IMR-90 (cell line): ENCODE results near the gene ZNF407. TPM values are rescaled to one million over a fixed set of nuclear protein-coding genes. Genes with fewer than 3 reads are reported as not detected.
"Not testable (repeated sequence)": the region's sequence is repeated elsewhere in the genome, so short reads cannot be mapped to it uniquely, and the experiment has no call there.

ENCODE experiments used
- ATAC-seq: fragments of 200-7000 bp; cut with Tn5 transposase; 2 replicates; pipeline ENCODE4 v1.9.1; 2020; ENCODE audit warnings: low read depth, mild to moderate bottlenecking, moderate library complexity
- BruUV-seq: library from RNA; stranded (reverse); fragments of 400-500 nt; replicated peaks from 2 replicates; lab custom pipeline; 2021; lab: Mats Ljungman, UMichigan
- CTCF ChIA-PET: fragments of 300-600 bp; formaldehyde crosslinking; extraction: SDS; loops from one replicate; lab custom pipeline; 2021; ENCODE audit warnings: antibody characterized with exemption; lab: Yijun Ruan, JAX
- POLR2A ChIA-PET: fragments of 300-600 bp; sonication (Branson Sonifier 250); formaldehyde crosslinking; loops from one replicate; lab custom pipeline; 2022; ENCODE audit warnings: antibody characterized with exemption; ENCODE audit not compliant: unreplicated experiment; lab: Charles Lee
- DNase-seq: peaks from one replicate; pipeline ENCODE4 v3.0.0; 2013
- H2AFZ ChIP-seq: replicated peaks from 2 replicates; pipeline ENCODE3; 2013; ENCODE audit warnings: low read length, mild to moderate bottlenecking; ENCODE audit not compliant: poor library complexity
- H2AK5ac ChIP-seq: 2 replicates; pipeline ENCODE4 v1.6.1; 2013; ENCODE audit warnings: low read depth, low read length, inconsistent platforms
- H2AK9ac ChIP-seq: replicated peaks from 2 replicates; pipeline ENCODE3; 2013; ENCODE audit warnings: mild to moderate bottlenecking, low read depth, low read length, moderate library complexity; ENCODE audit not compliant: poor library complexity
- H2BK120ac ChIP-seq: 2 replicates; pipeline ENCODE4 v1.6.1; 2013; ENCODE audit warnings: low read depth, low read length, inconsistent platforms
- H2BK15ac ChIP-seq: 3 replicates; pipeline ENCODE4 v1.6.1; 2013; ENCODE audit warnings: low read depth, low read length, inconsistent platforms
- H2BK20ac ChIP-seq: 2 replicates; pipeline ENCODE4 v1.6.1; 2013; ENCODE audit warnings: low read depth, mild to moderate bottlenecking, inconsistent platforms, low read length, moderate library complexity
- H2BK5ac ChIP-seq: 2 replicates; pipeline ENCODE4 v1.6.1; 2013; ENCODE audit warnings: mild to moderate bottlenecking, low read depth, low read length, inconsistent platforms; ENCODE audit not compliant: poor library complexity, severe bottlenecking
- H3K14ac ChIP-seq: replicated peaks from 2 replicates; pipeline ENCODE4 v1.6.1; 2013; ENCODE audit warnings: low read depth, low read length, inconsistent platforms
- H3K18ac ChIP-seq: 2 replicates; pipeline ENCODE4 v1.6.1; 2013; ENCODE audit warnings: low read depth, low read length, control low read depth
- H3K23ac ChIP-seq: 2 replicates; pipeline ENCODE4 v1.6.1; 2013; ENCODE audit warnings: low read depth, low read length, inconsistent platforms
- H3K27ac ChIP-seq: 2 replicates; pipeline ENCODE4 v1.5.1; 2013; ENCODE audit warnings: mild to moderate bottlenecking, control low read depth, low read length; ENCODE audit not compliant: insufficient read depth
- H3K27me3 ChIP-seq: 2 replicates; pipeline ENCODE4 v1.6.1; 2013; ENCODE audit warnings: low read length; ENCODE audit not compliant: control insufficient read depth, insufficient read depth
- H3K36me3 ChIP-seq: 2 replicates; pipeline ENCODE4 v1.6.1; 2013; ENCODE audit warnings: low read length, mixed read lengths; ENCODE audit not compliant: control insufficient read depth, insufficient read depth
- H3K4ac ChIP-seq: 2 replicates; pipeline ENCODE4 v1.6.1; 2013; ENCODE audit warnings: low read depth, low read length, inconsistent platforms
- H3K4me1 ChIP-seq: 2 replicates; pipeline ENCODE4 v1.6.1; 2013; ENCODE audit warnings: low read length, mixed read lengths; ENCODE audit not compliant: control insufficient read depth, insufficient read depth
- H3K4me2 ChIP-seq: 2 replicates; pipeline ENCODE4 v1.6.1; 2013; ENCODE audit warnings: low read depth, mild to moderate bottlenecking, control low read depth, low read length, moderate library complexity
- H3K4me3 ChIP-seq: 2 replicates; pipeline ENCODE4 v1.5.1; 2013; ENCODE audit warnings: low read depth, mild to moderate bottlenecking, control low read depth, low read length, moderate library complexity; ENCODE audit not compliant: insufficient read depth
- H3K56ac ChIP-seq: 2 replicates; pipeline ENCODE4 v1.6.1; 2013; ENCODE audit warnings: low read length, inconsistent platforms; ENCODE audit not compliant: insufficient read depth; ENCODE audit errors: extremely low read depth
- H3K79me1 ChIP-seq, 2 experiments: 2 replicates each; pipeline ENCODE4 v1.6.1; 2013; ENCODE audit warnings: low read length in 2 of 2, inconsistent platforms in 1 of 2, low read depth in 1 of 2
- H3K9ac ChIP-seq: 2 replicates; pipeline ENCODE4 v1.6.1; 2013; ENCODE audit warnings: low read depth, low read length, control low read depth
- H3K9me1 ChIP-seq: 2 replicates; pipeline ENCODE4 v1.6.1; 2013; ENCODE audit warnings: low read length, inconsistent platforms; ENCODE audit not compliant: insufficient read depth
- H3K9me3 ChIP-seq: 2 replicates; pipeline ENCODE4 v1.6.1; 2013; ENCODE audit warnings: low read length; ENCODE audit not compliant: control insufficient read depth, insufficient read depth
- H4K20me1 ChIP-seq: 2 replicates; pipeline ENCODE4 v1.6.1; 2013; ENCODE audit warnings: low read length, inconsistent platforms; ENCODE audit not compliant: insufficient read depth
- H4K5ac ChIP-seq: 2 replicates; pipeline ENCODE4 v1.6.1; 2013; ENCODE audit warnings: mild to moderate bottlenecking, low read depth, low read length, control low read depth
- H4K8ac ChIP-seq, 2 experiments: 2 replicates each; pipeline ENCODE4 v1.6.1; 2013; ENCODE audit warnings: low read depth in 2 of 2, low read length in 2 of 2, control low read depth in 1 of 2, inconsistent platforms in 1 of 2
- H4K91ac ChIP-seq: 2 replicates; pipeline ENCODE4 v1.6.1; 2013; ENCODE audit warnings: low read depth, low read length, inconsistent platforms; ENCODE audit not compliant: insufficient read depth
- WGBS, 2 experiments: methylation state at CpG; one replicate each; pipeline versions ENCODE4 v1.1.5 to v1.1.7; 2013; ENCODE audit warnings: missing lambda C conversion rate in 2 of 2; ENCODE audit not compliant: insufficient read length in 1 of 2; ENCODE audit errors: extremely low coverage in 2 of 2; 5-methylcytosine and 5-hydroxymethylcytosine counted together
- dilution Hi-C: fragments of 300-500 bp; cut with HindIII; formaldehyde crosslinking; loops from one replicate; pipeline ENCODE4 v1.14.3; 2018; ENCODE audit warnings: low sequenced_read_pairs; ENCODE audit not compliant: unreplicated experiment
- in situ Hi-C: fragments of 300-500 bp; cut with MboI; formaldehyde crosslinking; loops from 3 replicates; pipeline ENCODE4 v1.14.3; 2019; ENCODE audit warnings: low sequenced_read_pairs, inconsistent platforms, mixed read lengths
- intact Hi-C: fragments of 100-400 bp; cut with micrococcal nuclease; formaldehyde crosslinking; loops from 2 replicates; pipeline ENCODE4 v1.10.0; 2022
- polyA plus RNA-seq, 3 experiments: library from polyadenylated mRNA; depleted of rRNA; stranded (reverse); fragments of >200 nt; gene quantifications; 2 replicates each; pipeline ENCODE4 v1.2.3, GENCODE V29; 2012; ENCODE audit warnings: low replicate concordance in 1 of 3
- total RNA-seq: library from RNA; depleted of rRNA; stranded (reverse); fragments of >200 nt; gene quantifications from 2 replicates; pipeline ENCODE4 v1.2.3, GENCODE V29; 2012

ZNF407 gene
- total and polyA plus RNA-seq, 2 of the 4 experiments (the other 2 are of a cell fraction) = 3.1 to 20.1 TPM

DNA sequence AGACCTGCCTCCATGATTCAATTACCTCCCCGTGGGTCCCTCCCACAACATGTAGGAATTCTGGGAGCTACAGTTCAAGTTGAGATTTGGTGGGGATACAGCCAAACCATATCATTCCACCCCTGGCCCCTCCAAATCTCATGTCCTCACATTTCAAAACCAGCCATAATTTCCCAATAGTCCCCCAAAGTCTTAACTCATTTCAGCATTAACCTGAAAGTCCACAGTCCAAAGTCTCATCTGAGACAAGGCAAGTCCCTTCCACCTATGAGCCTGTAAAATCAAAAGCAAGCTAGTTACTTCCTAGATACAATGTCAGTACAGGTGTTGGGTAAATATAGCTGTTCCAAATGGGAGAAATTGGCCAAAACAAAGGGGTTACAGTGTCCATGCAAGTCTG, 32.5 kb upstream of the ZNF407 start:
- H3K56ac ChIP-seq, H3K79me1 ChIP-seq, H3K36me3 ChIP-seq, CTCF ChIA-PET, H2AFZ ChIP-seq, H4K8ac ChIP-seq, DNase-seq, dilution Hi-C loops, H3K4me3 ChIP-seq, H3K27ac ChIP-seq, H3K4me1 ChIP-seq, H3K9me3 ChIP-seq, H3K14ac ChIP-seq, H2BK15ac ChIP-seq, H2AK9ac ChIP-seq, H4K20me1 ChIP-seq, H2BK120ac ChIP-seq, intact Hi-C loops, H3K9me1 ChIP-seq, POLR2A ChIA-PET, H3K23ac ChIP-seq, H3K9ac ChIP-seq, H2AK5ac ChIP-seq, H3K4ac ChIP-seq, BruUV-seq, H2BK20ac ChIP-seq, H2BK5ac ChIP-seq, H3K18ac ChIP-seq, H3K4me2 ChIP-seq, H4K91ac ChIP-seq, ATAC-seq, H4K5ac ChIP-seq: not testable (repeated sequence)
- in situ Hi-C loops = loop anchor here (25.0 kb wide), 1 partner anchor 353 kb away; no protein-coding TSS in a partner anchor
- no CpG with 5 or more reads among the region's 1 CpG for WGBS, 2 experiments
- peaks cover 21% of the 10 kb centered on the region for H3K27me3 ChIP-seq

DNA sequence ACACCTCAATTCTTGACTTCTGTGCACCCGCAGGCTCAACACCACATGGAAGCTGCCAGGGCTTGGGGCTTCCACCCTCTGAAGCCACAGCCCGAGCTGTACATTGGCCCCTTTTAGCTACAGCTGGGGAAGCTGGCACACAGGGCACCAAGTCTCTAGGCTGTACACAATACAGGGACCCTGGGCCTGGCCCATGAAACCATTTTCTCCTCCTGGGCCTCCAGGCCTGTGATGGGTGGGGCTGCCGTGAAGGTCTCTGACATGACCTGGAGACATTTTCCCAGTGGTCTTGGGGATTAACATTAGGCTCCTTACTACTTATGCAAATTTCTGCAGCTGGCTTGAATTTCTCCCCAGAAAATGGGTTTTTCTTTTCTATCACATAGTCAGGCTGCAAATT, 31.7 kb upstream of the ZNF407 start:
- peaks cover 23% of the 10 kb centered on the region for H3K27me3 ChIP-seq
- H4K91ac ChIP-seq, H2AK5ac ChIP-seq, H3K14ac ChIP-seq, H2BK5ac ChIP-seq, H3K79me1 ChIP-seq, H4K5ac ChIP-seq, H2BK15ac ChIP-seq, H3K4ac ChIP-seq, H3K23ac ChIP-seq, H3K4me2 ChIP-seq, intact Hi-C loops, H2BK20ac ChIP-seq, CTCF ChIA-PET, H3K9me1 ChIP-seq, H4K20me1 ChIP-seq, H2BK120ac ChIP-seq, DNase-seq, H2AK9ac ChIP-seq, H3K56ac ChIP-seq, H3K4me1 ChIP-seq, ATAC-seq, POLR2A ChIA-PET, H3K18ac ChIP-seq, H4K8ac ChIP-seq, BruUV-seq, H3K36me3 ChIP-seq, dilution Hi-C loops, H3K9ac ChIP-seq, H3K9me3 ChIP-seq, H3K4me3 ChIP-seq, H2AFZ ChIP-seq, H3K27ac ChIP-seq: not testable (repeated sequence)
- in situ Hi-C loops = loop anchor here (25.0 kb wide), 1 partner anchor 354 kb away; no protein-coding TSS in a partner anchor
- WGBS, 2 experiments = no CpG with 5 or more reads among the region's 3 CpGs
